Activated naive CD4-positive, alpha-beta T cell treated with anti-CD3 and anti-CD28 coated beads, Interleukin-2, amount 50 U/mL, for 72 hours (primary cell): ENCODE results near the gene PRDM1. TPM values are rescaled to one million over a fixed set of nuclear protein-coding genes. Genes with fewer than 3 reads are reported as not detected.
A peak's percentile ranks its signal among the peaks of the same experiment; 100 is the strongest.

Experiments used
- ATAC-seq, 2 donors: fragments of 150-1000 bp; cut with Tn5 transposase; 2 replicates each; pipeline ENCODE4 v1.10.0; 2021; ENCODE audit warnings: mild to moderate bottlenecking in 2 of 2, moderate library complexity in 2 of 2
- DNase-seq, 2 donors: peaks; one replicate each; pipeline ENCODE4 v3.0.0; 2021 to 2022; ENCODE audit warnings: low spot score in 2 of 2
- H3K27ac Mint-ChIP-seq, 2 donors: one replicate each; pipeline ENCODE4 v1.8.0; 2022; ENCODE audit warnings: mild to moderate bottlenecking in 2 of 2, mixed read lengths in 2 of 2
- H3K36me3 Mint-ChIP-seq, 2 donors: one replicate each; pipeline ENCODE4 v1.8.0; 2022; ENCODE audit warnings: mixed read lengths in 2 of 2
- H3K9me3 Mint-ChIP-seq, 2 donors: one replicate each; pipeline ENCODE4 v1.8.0; 2022; ENCODE audit warnings: mixed read lengths in 2 of 2
- total RNA-seq, 2 donors: library from RNA; stranded (reverse); gene quantifications; one replicate each; pipeline ENCODE4 v1.2.3, GENCODE V29; 2022

The PRDM1 gene
- total RNA-seq, 2 donors from 2014 or later = 7.7 to 12.5 TPM

DNA sequence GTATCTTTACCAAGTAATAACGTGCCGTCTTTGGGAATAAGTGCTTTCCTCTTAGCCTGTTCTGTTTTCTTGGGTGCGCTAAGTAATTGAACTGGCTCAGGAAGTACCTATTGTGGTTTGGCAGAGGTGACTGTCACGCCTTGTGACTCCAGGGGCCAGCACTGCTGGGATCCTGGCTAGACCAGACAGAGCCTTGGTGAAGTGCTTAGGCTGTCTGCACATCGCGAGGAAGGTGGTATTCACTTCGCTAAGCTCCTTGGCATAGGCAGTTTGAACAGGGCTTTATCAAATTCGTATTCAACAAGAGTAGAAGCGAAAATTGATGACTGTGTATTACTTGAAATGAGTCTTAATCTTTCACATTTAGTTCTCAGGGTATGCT, 17.6 kb downstream of the PRDM1 start:
- peaks cover 0 to 5% of the 10 kb centered on the region in 2 donors for H3K9me3 Mint-ChIP-seq
- DNase-seq (peak in 1 of 2 donors; percentile 40), ATAC-seq (peak; percentile 38 to 53)
- peak overlapping the region; percentile 50 to 81 for H3K27ac Mint-ChIP-seq
- H3K36me3 Mint-ChIP-seq = peaks cover 37 to 38% of the 10 kb centered on the region in 2 donors

DNA sequence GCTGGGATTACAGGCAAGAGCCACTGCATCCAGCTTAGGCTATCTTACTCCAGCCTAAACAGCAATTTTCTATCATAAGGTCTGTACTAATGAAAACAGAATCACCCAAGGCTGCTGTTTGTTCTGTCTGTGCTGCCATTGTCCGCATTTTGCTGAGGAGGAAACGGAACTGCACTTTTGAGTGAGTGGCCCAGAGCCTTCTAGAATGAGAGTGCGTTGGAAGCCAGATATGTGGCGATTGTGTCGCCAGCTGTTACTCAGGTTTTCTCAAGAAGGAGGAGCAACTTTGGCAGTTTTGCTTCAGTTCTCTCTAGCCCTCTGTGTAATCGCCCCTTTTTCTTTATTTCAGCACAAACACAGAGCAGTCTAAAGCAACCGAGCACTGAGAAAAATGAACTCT, 18.3 kb downstream of the PRDM1 start:
- H3K27ac Mint-ChIP-seq = peak overlapping the region in 1 of 2 donors; percentile 57
- no peak for DNase-seq

DNA sequence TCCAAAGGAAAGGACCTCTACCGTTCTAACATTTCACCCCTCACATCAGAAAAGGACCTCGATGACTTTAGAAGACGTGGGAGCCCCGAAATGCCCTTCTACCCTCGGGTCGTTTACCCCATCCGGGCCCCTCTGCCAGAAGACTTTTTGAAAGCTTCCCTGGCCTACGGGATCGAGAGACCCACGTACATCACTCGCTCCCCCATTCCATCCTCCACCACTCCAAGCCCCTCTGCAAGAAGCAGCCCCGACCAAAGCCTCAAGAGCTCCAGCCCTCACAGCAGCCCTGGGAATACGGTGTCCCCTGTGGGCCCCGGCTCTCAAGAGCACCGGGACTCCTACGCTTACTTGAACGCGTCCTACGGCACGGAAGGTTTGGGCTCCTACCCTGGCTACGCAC, 18.8 kb downstream of the PRDM1 start:
- H3K9me3 Mint-ChIP-seq = peaks cover 0 to 5% of the 10 kb centered on the region in 2 donors
- H3K36me3 Mint-ChIP-seq = peaks cover 37 to 38% of the 10 kb centered on the region in 2 donors
- ATAC-seq (no peak), DNase-seq (no peak)
- H3K27ac Mint-ChIP-seq = peak overlapping the region; percentile 17 to 57

More for the DNA sequence above, 18.3 kb downstream of the PRDM1 start:
- ATAC-seq = no peak
- H3K9me3 Mint-ChIP-seq = peaks cover 0 to 5% of the 10 kb centered on the region in 2 donors
- H3K36me3 Mint-ChIP-seq = peaks cover 37 to 38% of the 10 kb centered on the region in 2 donors

DNA sequence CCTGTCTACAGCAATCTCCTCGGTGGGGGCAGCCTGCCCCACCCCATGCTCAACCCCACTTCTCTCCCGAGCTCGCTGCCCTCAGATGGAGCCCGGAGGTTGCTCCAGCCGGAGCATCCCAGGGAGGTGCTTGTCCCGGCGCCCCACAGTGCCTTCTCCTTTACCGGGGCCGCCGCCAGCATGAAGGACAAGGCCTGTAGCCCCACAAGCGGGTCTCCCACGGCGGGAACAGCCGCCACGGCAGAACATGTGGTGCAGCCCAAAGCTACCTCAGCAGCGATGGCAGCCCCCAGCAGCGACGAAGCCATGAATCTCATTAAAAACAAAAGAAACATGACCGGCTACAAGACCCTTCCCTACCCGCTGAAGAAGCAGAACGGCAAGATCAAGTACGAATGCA, 19.4 kb downstream of the PRDM1 start:
- Mint-ChIP-seq H3K9me3 (peaks cover 0 to 5% of the 10 kb centered on the region in 2 donors), H3K36me3 (peaks cover 36 to 38% of the 10 kb centered on the region in 2 donors), H3K27ac (peak overlapping the region in 1 of 2 donors; percentile 57)
- ATAC-seq = no peak
- no peak for DNase-seq

DNA sequence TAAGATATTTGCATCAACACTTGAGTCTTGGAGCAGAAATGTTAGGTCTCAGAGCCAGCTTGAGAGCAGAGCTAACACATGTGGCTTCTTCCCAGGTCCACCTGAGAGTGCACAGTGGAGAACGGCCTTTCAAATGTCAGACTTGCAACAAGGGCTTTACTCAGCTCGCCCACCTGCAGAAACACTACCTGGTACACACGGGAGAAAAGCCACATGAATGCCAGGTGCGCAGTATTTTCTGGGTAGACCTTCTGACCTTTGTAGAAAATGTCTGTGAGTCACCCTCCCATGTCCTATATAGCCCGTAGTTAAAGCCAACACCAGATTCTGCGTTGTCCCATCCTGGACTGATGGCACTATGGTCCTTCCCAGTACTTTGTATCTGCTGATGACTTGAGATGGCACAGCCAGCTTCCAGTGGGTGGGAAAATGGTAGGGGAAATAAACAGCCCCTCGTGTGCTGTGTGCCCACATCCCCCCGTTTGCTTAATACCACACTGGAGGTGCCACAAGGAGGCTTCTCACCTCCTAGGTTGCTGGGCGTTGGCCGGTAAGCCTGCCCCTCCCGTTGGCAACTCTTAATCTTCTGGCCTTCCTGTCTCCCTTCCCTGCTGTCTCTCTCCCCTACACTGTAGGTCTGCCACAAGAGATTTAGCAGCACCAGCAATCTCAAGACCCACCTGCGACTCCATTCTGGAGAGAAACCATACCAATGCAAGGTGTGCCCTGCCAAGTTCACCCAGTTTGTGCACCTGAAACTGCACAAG, 20.3 kb downstream of the PRDM1 start:
- H3K36me3 Mint-ChIP-seq = peaks cover 26 to 28% of the 10 kb centered on the region in 2 donors

DNA sequence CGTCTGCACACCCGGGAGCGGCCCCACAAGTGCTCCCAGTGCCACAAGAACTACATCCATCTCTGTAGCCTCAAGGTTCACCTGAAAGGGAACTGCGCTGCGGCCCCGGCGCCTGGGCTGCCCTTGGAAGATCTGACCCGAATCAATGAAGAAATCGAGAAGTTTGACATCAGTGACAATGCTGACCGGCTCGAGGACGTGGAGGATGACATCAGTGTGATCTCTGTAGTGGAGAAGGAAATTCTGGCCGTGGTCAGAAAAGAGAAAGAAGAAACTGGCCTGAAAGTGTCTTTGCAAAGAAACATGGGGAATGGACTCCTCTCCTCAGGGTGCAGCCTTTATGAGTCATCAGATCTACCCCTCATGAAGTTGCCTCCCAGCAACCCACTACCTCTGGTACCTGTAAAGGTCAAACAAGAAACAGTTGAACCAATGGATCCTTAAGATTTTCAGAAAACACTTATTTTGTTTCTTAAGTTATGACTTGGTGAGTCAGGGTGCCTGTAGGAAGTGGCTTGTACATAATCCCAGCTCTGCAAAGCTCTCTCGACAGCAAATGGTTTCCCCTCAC, 21.0 kb downstream of the PRDM1 start:
- DNase-seq = no peak
- peaks cover 26 to 28% of the 10 kb centered on the region in 2 donors for H3K36me3 Mint-ChIP-seq
- ATAC-seq = peak in 1 of 2 donors; percentile 37
- H3K9me3 Mint-ChIP-seq = peaks cover 0 to 5% of the 10 kb centered on the region in 2 donors
- no peak overlapping the region for H3K27ac Mint-ChIP-seq

More for the DNA sequence above, 20.3 kb downstream of the PRDM1 start:
- DNase-seq (no peak), ATAC-seq (no peak)
- Mint-ChIP-seq H3K27ac (no peak overlapping the region), H3K9me3 (peaks cover 0 to 5% of the 10 kb centered on the region in 2 donors)

DNA sequence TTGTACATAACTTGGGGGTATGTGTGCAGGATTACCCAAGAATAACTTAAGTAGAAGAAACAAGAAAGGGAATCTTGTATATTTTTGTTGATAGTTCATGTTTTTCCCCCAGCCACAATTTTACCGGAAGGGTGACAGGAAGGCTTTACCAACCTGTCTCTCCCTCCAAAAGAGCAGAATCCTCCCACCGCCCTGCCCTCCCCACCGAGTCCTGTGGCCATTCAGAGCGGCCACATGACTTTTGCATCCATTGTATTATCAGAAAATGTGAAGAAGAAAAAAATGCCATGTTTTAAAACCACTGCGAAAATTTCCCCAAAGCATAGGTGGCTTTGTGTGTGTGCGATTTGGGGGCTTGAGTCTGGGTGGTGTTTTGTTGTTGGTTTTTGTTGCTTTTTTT, 22.0 kb downstream of the PRDM1 start:
- Mint-ChIP-seq H3K9me3 (peaks cover 0 to 5% of the 10 kb centered on the region in 2 donors), H3K27ac (no peak overlapping the region), H3K36me3 (peaks cover 25 to 26% of the 10 kb centered on the region in 2 donors)
- no peak for ATAC-seq
- DNase-seq = no peak

DNA sequence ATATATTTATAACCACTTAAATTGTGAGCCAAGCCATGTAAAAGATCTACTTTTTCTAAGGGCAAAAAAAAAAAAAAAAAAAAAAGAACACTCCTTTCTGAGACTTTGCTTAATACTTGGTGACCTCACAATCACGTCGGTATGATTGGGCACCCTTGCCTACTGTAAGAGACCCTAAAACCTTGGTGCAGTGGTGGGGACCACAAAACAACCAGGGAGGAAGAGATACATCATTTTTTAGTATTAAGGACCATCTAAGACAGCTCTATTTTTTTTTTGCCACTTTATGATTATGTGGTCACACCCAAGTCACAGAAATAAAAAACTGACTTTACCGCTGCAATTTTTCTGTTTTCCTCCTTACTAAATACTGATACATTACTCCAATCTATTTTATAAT, 22.9 kb downstream of the PRDM1 start:
- no peak for ATAC-seq
- Mint-ChIP-seq H3K27ac (no peak overlapping the region), H3K9me3 (peaks cover 0 to 5% of the 10 kb centered on the region in 2 donors), H3K36me3 (peaks cover 23 to 26% of the 10 kb centered on the region in 2 donors)
- no peak for DNase-seq

DNA sequence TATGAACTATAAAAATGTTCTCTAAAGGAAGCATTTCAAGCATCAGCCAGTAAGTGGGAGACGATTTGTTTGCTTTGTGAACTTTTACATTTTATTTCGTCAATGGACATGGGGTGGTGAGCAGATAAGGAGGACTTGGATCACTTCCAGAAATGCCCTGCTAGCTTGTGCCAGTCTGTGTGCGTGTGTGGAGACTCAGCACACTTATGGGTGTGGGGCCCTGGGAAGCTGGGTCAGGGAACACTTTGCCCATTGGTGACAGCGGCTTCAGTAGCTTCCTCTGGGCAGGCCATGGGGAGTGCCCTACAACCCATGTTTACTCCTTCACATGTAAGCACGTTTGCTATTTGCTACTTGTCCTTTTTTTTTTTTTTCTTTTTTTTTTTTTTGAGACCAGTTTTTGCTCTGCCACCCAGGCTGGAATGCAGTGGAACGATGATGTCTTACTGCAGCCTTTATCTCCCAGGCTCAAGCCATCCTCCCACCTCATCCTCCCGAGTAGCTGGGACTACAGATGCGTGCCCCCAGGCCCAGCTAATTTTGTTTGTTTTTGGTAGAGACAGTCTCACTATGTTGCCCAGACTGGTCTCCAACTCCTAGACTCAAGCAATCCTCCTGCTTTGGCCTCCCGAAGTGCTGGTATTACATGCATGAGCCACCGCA, 24.2 kb downstream of the PRDM1 start:
- Mint-ChIP-seq H3K9me3 (no peaks in the 10 kb centered on the region), H3K36me3 (peaks cover 16 to 18% of the 10 kb centered on the region in 2 donors), H3K27ac (no peak overlapping the region)
- no peak for DNase-seq
- no peak for ATAC-seq

DNA sequence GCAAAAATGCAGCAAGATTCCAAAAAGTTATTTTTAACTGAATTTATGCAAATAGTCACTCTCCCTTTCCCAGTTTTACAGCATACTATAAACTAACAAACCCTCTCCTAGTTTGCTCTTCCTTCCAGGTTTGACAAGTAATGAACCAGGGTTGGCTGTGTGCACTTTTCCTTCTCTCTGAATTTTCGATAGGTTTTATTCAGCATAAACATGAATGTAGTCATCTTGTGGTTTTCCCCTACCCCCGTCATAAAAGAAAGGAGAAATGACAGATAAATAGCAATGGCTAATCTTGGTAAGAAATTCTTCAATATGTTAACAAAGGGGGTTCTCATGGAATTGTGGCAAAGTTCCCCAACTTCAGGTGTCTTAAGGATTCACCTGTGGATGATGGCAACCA, 26.3 kb downstream of the PRDM1 start:
- Mint-ChIP-seq H3K27ac (peak overlapping the region in 1 of 2 donors; percentile 46), H3K36me3 (peaks cover 0 to 4% of the 10 kb centered on the region in 2 donors), H3K9me3 (no peaks in the 10 kb centered on the region)
- peak; percentile 14 to 45 for ATAC-seq
- no peak for DNase-seq

DNA sequence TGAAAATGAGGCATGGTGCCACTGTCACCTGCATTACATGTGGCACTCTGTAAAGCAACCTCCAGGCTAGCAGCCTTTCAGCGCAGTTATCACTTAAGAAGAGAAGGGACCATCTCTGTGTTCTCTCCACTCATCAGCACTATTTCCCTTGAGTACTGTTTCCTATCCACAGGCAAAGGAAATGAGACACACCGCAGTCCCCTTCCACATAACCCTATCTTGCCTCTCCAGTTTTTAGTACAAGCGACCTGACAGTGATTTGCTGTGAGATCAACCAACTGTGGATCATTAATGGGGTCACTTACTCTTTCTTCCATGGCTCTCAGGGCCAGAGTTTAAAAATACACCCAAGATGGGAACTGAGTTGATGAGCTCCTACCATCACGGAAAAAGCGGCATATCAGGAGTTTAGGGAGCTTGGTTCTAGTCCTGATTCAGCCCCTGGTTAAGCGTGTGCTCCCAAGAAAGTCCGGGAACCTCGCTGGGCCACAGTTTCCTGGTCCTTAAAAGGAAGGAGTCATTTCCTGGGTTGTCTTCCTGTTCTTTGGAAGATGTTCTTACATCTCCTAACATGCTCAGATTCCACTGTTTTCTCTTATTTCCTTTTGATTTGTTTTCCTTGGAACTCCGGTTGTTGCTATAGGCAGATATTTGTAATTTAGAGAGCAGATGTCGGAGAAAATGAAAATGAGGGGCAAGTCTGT, 27.3 kb downstream of the PRDM1 start:
- Mint-ChIP-seq H3K36me3 (peaks cover 0 to under 1% of the 10 kb centered on the region in 2 donors), H3K9me3 (no peaks in the 10 kb centered on the region), H3K27ac (peak overlapping the region; percentile 10 to 80)
- DNase-seq (no peak), ATAC-seq (no peak)

DNA sequence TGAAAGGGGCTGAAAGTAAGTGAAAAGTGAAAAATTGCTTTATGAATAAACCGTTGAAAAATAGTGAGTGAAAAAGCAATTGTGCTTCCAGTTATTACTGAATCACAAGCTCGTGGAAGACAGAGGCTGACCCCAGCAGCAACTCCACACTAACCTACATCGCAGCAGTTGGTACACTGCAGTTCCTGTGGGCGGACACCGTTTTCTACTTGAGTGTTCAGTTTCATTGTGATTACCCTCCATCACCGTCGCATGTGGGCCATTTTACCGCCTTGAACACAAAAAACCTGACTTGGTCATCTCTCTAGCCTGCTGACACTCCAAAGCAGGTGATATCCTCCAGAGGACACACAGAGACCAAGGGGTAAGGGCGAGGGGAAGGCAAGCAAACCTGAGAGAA, 28.4 kb downstream of the PRDM1 start:
- Mint-ChIP-seq H3K9me3 (no peaks in the 10 kb centered on the region), H3K27ac (peak overlapping the region in 1 of 2 donors; percentile 80), H3K36me3 (peaks cover 0 to 8% of the 10 kb centered on the region in 2 donors)
- DNase-seq = peak; percentile 67 to 71
- peak; percentile 84 to 92 for ATAC-seq

DNA sequence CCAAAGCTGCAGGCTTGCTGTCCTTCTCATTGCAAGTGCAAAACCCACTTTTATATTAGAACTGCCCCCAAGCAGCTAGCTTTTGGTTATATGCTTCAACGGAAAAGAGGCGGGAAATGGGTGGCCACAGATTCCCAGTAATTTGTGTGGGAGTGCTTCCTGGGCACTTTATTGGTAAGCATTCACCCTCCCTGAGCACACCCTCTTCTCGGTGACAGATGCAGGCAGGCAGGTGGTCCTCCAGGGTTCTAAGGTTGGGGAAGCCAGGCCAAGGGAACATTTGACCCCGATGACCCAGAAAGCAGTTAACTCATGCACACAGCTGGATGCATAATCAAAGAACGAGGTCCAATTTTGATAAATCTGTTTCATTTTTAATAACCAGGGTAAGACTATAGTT, 29.1 kb downstream of the PRDM1 start:
- Mint-ChIP-seq H3K9me3 (no peaks in the 10 kb centered on the region), H3K36me3 (peaks cover 0 to 8% of the 10 kb centered on the region in 2 donors), H3K27ac (peak overlapping the region in 1 of 2 donors; percentile 80)
- ATAC-seq (no peak), DNase-seq (no peak)

DNA sequence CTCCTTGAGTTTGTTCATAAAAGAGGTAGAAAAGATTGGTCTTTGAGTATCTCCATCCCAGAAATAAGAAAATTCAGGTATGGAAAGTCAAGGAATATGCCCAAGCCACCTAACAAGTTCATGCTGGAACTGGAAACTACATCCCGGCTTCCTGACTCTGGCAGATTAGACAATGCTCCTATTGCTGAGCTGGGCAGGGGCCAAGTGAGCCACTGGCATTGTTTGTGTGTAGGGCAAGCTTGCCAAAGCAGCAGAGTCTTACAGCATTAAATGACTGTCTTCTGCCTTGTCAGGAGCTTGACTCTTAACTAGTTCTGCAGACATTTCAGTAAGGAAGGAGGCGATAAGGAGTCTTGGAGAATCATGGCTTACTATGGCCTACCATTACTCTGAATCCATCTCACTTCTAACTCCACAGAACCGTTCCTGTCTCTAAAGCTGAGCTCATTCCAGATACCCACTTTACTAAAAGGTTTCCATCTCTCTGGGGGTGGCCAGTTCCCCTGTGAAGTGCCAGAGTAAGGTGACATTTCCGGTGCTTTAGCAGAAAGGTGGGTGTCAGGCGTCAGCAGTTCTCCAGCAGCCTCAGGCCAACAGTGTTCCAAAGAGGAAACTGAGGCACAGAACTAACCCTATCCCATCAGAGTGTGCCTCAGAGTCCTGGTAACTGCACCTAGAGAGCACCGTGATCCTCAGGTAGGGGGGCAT, 30.1 kb downstream of the PRDM1 start:
- no peak overlapping the region for H3K27ac Mint-ChIP-seq

DNA sequence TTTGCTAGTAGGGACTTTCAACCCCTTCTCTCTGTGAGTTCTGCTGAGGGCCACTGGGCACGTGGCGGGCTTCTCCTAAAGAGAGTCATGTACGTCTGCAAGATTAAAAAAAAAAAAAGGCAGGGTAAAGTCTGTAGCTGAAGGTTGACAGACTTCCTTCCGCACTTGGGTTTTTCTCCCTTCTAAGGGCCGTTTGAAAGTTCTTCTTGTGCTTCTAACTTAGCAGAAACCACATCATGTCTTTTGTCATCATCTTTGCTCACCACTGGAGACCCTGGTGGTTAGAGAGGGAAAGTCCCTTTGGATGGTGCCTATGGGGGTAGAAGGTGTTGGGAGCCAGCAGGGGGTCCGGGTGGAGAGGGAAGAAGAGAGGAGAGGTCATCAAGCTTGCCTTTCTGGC, 31.4 kb downstream of the PRDM1 start:
- Mint-ChIP-seq H3K36me3 (peaks cover 0 to 8% of the 10 kb centered on the region in 2 donors), H3K9me3 (no peaks in the 10 kb centered on the region), H3K27ac (peak overlapping the region; percentile 27 to 45)
- DNase-seq = peak in 1 of 2 donors; percentile 27
- ATAC-seq = peak; percentile 46 to 72

More for the DNA sequence above, 30.1 kb downstream of the PRDM1 start:
- no peak for DNase-seq
- no peak for ATAC-seq
- Mint-ChIP-seq H3K9me3 (no peaks in the 10 kb centered on the region), H3K36me3 (peaks cover 0 to 8% of the 10 kb centered on the region in 2 donors)

DNA sequence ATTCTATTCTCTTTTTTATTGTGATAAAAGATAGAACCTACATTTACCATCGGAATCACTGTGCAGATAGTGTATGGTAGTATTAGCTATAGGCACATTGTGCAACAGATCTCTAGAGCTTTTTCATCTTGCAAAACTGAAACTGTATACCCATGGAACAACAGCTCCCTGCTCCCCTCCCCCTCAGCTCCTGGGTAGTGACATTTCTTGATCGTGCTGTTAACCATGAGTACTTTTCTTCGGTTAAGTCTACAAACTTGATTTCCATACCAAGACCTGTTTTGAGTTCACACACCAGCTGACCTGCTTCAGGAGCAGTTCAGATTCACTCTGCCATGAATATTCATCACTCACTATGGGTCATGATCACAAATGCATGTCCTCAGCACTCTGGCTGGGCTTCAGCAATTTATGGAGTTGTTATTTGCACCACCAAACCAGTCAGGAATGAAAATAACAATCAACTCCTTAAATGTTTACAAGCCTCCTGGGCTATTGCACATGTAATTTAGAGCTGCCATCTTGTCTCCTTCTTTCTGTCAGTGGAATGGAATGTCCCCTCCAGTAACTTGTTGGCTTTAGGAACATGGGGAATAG, 32.8 kb downstream of the PRDM1 start:
- DNase-seq (no peak), ATAC-seq (no peak)
- Mint-ChIP-seq H3K9me3 (no peaks in the 10 kb centered on the region), H3K36me3 (peaks cover 0 to 8% of the 10 kb centered on the region in 2 donors), H3K27ac (no peak overlapping the region)
